ENCODE measurements around the gene ARHGAP33. TPM values are rescaled to one million over a fixed set of nuclear protein-coding genes. Genes with fewer than 3 reads are reported as not detected.
A peak's percentile ranks its signal among the peaks of the same experiment; 100 is the strongest.

ARHGAP33 gene
- total and polyA plus RNA-seq, 2 donors from 2014 or later: 5.6 to 18.5 TPM

GRCh38 chr19:35757749-35758608 lies 17.4 kb upstream of the ARHGAP33 start, which contains the start of gene PROSER3:
Gene PROSER3 (plus strand): TSS chr19:35758176. CDS start chr19:35758216, 40 bp downstream.
- peak within 1 kb of the TSS; percentile 87 to 99 (median 93) for H3K4me3 ChIP-seq (ENCODE audit: low read length in 3 of 3)
- no peaks in the 10 kb centered on the region for H3K9me3 ChIP-seq (ENCODE audit: control insufficient read depth in 2 of 3, insufficient read depth in 1 of 3, low read length in 3 of 3)
- peak within 1 kb of the TSS; percentile 75 to 97 (median 80) for H3K9ac ChIP-seq (ENCODE audit: low read length in 3 of 3)
- no peak for TF ChIP-seq CTCF (IDR thresholded peaks at IDR 0.05; ENCODE audit: borderline replicate concordance, extremely low read depth, insufficient read depth)
- H3K4me1 ChIP-seq (ENCODE audit: control insufficient read depth in 2 of 3, insufficient read depth in 2 of 3, low read depth in 1 of 3, low read length in 3 of 3): peaks cover 0 to 8% (median 0%) of the 10 kb centered on the region in 3 donors
- DNase-seq (peak; percentile 99 to 100 (median 99)), FAIRE-seq (peak; percentile 99)
- peak within 1 kb of the TSS; percentile 88 to 94 for H3K27ac ChIP-seq (ENCODE audit: low read depth in 2 of 2, low read length in 2 of 2)
- peaks cover 0 to 21% (median 10%) of the 10 kb centered on the region in 3 donors for H3K36me3 ChIP-seq (ENCODE audit: control insufficient read depth in 2 of 3, insufficient read depth in 3 of 3, low read length in 3 of 3)
- intact Hi-C loops (cut with DNase I): no loop called here
- H3K27me3 ChIP-seq (ENCODE audit: control insufficient read depth, insufficient read depth, low read length): no peaks in the 10 kb centered on the region

GRCh38 chr19:35759697-35760096 lies 15.7 kb upstream of the ARHGAP33 start:
- intact Hi-C loops (cut with DNase I): no loop called here
- Histone ChIP-seq H3K27me3 (ENCODE audit: control insufficient read depth, insufficient read depth, low read length) (no peaks in the 10 kb centered on the region), H3K27ac (ENCODE audit: low read depth in 2 of 2, low read length in 2 of 2) (no peak overlapping the region), H3K9ac (ENCODE audit: low read length in 3 of 3) (no peak overlapping the region), H3K4me1 (ENCODE audit: control insufficient read depth in 2 of 3, insufficient read depth in 2 of 3, low read depth in 1 of 3, low read length in 3 of 3) (peaks cover 0 to 8% (median 0%) of the 10 kb centered on the region in 3 donors), H3K4me3 (ENCODE audit: low read length in 3 of 3) (no peak overlapping the region), H3K36me3 (ENCODE audit: control insufficient read depth in 2 of 3, insufficient read depth in 3 of 3, low read length in 3 of 3) (peaks cover 0 to 10% (median 4%) of the 10 kb centered on the region in 3 donors), H3K9me3 (ENCODE audit: control insufficient read depth in 2 of 3, insufficient read depth in 1 of 3, low read length in 3 of 3) (no peaks in the 10 kb centered on the region)
- DNase-seq: peak in 1 of 5 donors; percentile 42
- FAIRE-seq: no peak
- TF ChIP-seq CTCF (IDR thresholded peaks at IDR 0.05; ENCODE audit: borderline replicate concordance, extremely low read depth, insufficient read depth): no peak

GRCh38 chr19:35760711-35761349 lies 14.5 kb upstream of the ARHGAP33 start:
- no peak for TF ChIP-seq CTCF (IDR thresholded peaks at IDR 0.05; ENCODE audit: borderline replicate concordance, extremely low read depth, insufficient read depth)
- peaks cover 0 to 8% (median 0%) of the 10 kb centered on the region in 3 donors for H3K4me1 ChIP-seq (ENCODE audit: control insufficient read depth in 2 of 3, insufficient read depth in 2 of 3, low read depth in 1 of 3, low read length in 3 of 3)
- no peaks in the 10 kb centered on the region for H3K27me3 ChIP-seq (ENCODE audit: control insufficient read depth, insufficient read depth, low read length)
- no peak for FAIRE-seq
- intact Hi-C loops (cut with DNase I): no loop called here
- no peaks in the 10 kb centered on the region for H3K9me3 ChIP-seq (ENCODE audit: control insufficient read depth in 2 of 3, insufficient read depth in 1 of 3, low read length in 3 of 3)
- H3K27ac ChIP-seq (ENCODE audit: low read depth in 2 of 2, low read length in 2 of 2): no peak overlapping the region
- H3K9ac ChIP-seq (ENCODE audit: low read length in 3 of 3): no peak overlapping the region
- no peak for DNase-seq
- H3K36me3 ChIP-seq (ENCODE audit: control insufficient read depth in 2 of 3, insufficient read depth in 3 of 3, low read length in 3 of 3): peaks cover 0 to 10% (median 4%) of the 10 kb centered on the region in 3 donors
- H3K4me3 ChIP-seq (ENCODE audit: low read length in 3 of 3): no peak overlapping the region

Data from kidney (tissue), 14 donors.